Fibroblast of pulmonary artery (primary cell): ENCODE results near the gene RARG.

Experiments used
- DNase-seq: peaks from one replicate; pipeline ENCODE4 v3.0.0-alpha.2; 2010; ENCODE audit warnings: low read depth
- H3K4me3 ChIP-seq: replicated peaks from 2 replicates; pipeline ENCODE4 v1.5.1; 2011; ENCODE audit warnings: low read depth, mild to moderate bottlenecking, control low read depth, low read length, moderate library complexity
- TF ChIP-seq, protein P1 (sequence below): IDR thresholded peaks from 2 replicates; pipeline ENCODE4 v1.5.1; 2011; ENCODE audit warnings: mild to moderate bottlenecking, control low read depth, low read length, inconsistent platforms; ENCODE audit errors: missing control alignments

Gene RARG

GRCh38 chr12:53214221-53214620 is 17.8 kb downstream of the RARG start:
- DNase-seq: no peak
- H3K4me3 ChIP-seq: no peak overlapping the region
- TF ChIP-seq, protein P1, sequence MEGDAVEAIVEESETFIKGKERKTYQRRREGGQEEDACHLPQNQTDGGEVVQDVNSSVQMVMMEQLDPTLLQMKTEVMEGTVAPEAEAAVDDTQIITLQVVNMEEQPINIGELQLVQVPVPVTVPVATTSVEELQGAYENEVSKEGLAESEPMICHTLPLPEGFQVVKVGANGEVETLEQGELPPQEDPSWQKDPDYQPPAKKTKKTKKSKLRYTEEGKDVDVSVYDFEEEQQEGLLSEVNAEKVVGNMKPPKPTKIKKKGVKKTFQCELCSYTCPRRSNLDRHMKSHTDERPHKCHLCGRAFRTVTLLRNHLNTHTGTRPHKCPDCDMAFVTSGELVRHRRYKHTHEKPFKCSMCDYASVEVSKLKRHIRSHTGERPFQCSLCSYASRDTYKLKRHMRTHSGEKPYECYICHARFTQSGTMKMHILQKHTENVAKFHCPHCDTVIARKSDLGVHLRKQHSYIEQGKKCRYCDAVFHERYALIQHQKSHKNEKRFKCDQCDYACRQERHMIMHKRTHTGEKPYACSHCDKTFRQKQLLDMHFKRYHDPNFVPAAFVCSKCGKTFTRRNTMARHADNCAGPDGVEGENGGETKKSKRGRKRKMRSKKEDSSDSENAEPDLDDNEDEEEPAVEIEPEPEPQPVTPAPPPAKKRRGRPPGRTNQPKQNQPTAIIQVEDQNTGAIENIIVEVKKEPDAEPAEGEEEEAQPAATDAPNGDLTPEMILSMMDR: no peak

DNA sequence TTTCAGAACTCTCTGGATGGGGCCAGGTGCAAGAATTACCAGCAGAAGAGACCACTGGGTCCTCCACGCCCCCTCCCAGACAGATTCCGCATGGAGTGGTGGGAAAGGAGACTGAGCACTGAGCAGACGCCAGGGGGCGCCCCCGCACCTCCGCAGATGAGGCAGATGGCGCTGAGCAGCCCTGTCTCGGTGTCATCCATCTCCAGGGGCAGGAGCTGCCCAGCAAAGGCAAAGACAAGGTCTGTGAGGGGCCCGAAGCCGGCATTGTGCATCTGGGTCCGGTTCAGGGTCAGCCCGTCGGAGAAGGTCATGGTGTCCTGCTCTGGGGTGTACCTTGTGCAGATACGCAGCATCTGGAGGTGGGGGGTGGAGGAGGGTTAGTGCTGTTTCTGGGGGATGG is 18.7 kb downstream of the RARG start:
- H3K4me3 ChIP-seq: no peak overlapping the region
- peak; percentile 81 for DNase-seq
- TF ChIP-seq, protein P1: peak; percentile 88

DNA sequence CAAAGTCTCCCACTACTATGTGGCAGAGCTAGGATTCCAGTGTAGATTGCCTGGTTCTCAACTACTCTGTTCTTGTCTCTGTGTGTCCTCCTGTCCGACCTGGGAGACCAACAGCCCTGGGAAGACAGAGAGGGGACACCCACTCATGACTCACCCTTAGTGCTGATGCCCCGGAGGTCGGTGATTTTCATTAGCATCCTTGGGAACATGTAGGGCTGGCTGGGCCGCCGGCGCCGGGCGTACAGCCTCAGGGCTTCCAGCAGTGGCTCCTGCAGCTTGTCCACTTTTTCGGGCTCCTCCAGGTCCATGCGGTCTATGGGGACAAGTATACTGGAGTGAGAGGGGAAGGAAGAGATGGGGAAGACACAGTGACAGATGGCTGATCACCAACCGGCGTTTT is 19.1 kb downstream of the RARG start:
- no peak overlapping the region for H3K4me3 ChIP-seq
- no peak for DNase-seq
- TF ChIP-seq, protein P1: no peak

- no peak for DNase-seq
- TF ChIP-seq, protein P1: peak; percentile 24
- H3K4me3 ChIP-seq: no peak overlapping the region
Observed at GRCh38 chr12:53211476-53212381, 20.3 kb downstream of the RARG start.

DNA sequence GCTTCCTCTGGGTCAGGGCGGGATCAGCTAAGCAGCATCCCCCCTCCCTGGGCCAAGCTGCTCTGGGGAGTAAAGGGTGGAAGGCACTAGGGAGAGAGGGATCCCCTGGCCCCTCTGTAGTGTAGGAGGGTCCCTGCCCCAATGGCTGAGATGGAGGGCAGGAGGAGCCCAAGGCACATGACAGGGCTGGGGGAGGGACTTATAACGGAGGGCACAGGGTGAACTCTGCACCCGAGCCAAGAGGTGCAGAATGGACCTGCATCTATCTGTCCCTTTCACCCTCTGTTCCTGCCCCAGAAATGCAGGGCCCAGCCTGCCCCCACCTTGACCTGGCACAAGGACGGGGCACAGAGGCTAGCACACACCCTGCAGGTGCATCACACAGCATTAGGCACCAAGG is 21.2 kb downstream of the RARG start:
- TF ChIP-seq, protein P1: no peak
- H3K4me3 ChIP-seq: no peak overlapping the region
- no peak for DNase-seq

DNA sequence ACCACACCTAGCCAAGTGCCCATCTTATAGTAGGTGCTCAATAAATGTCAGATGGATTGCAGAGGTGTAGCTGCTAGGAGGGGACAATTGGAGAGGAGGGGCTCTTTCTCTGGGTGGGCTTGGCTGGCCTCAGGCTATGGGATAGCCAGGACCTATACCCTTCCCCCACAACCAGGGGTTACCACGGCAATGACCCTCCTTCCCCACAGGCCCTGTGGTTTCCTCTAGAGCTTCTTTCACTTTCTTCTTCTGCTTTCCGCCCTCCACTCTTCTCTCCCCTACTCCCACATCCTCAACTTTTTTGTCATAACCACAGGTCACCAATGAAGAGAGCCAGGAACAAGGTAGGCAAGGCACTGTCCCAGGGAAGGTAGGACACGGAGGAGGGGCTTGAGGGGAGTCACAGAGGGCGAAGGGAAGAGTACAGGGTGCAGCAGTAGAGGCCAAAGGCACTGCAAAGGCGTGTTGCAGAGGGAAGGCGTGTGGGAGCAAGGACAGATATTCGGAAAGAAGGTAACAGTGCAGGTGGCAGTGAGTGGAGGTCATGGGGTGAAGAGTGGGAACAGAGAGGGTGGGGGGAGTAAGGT is 23.0 kb downstream of the RARG start:
- TF ChIP-seq, protein P1: no peak
- no peak overlapping the region for H3K4me3 ChIP-seq
- DNase-seq: no peak
